Measurements from ENCODE around the gene SPI1. TPM values are rescaled to one million over a fixed set of nuclear protein-coding genes. Genes with fewer than 3 reads are reported as not detected.

SPI1 gene
- total RNA-seq, 2 donors from 2014 or later, result 7.5 to 23.1 TPM

DNA sequence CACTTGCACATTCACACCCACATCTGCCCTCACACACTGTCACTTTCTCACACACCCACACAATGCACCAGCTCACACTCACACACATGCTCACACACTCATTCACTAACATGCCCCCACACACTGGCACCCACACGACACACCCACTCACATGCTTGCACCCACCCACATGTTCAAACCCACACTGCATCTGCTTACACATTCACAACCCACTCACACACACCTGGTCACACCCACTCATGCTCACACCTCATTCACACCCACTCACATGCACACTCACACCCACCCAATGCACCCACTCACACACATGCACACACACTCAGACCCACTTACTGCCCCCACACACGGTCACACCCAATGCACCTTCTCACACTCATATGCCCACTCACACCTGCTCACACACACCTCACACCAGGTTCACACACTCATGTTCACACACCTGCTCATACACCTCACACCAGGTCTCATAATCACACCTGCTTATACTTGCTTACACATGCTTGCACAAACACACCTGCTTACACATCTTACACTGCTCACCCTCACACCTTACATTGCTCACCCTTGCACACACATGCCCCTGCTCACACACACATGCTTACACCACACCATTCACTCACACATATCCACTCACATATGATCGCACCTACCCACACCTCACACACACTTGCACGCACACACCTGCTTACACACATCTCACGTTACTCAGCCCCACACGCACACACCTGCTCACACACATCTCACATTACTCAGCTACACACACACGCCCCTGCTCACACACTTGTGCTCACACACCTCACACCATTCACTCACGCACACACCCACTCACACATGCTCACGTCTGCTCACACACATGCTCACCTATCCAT is 22.0 kb downstream of the SPI1 start:
- Histone ChIP-seq H3K4me3 (no peak overlapping the region), H3K27ac (no peak overlapping the region)

DNA sequence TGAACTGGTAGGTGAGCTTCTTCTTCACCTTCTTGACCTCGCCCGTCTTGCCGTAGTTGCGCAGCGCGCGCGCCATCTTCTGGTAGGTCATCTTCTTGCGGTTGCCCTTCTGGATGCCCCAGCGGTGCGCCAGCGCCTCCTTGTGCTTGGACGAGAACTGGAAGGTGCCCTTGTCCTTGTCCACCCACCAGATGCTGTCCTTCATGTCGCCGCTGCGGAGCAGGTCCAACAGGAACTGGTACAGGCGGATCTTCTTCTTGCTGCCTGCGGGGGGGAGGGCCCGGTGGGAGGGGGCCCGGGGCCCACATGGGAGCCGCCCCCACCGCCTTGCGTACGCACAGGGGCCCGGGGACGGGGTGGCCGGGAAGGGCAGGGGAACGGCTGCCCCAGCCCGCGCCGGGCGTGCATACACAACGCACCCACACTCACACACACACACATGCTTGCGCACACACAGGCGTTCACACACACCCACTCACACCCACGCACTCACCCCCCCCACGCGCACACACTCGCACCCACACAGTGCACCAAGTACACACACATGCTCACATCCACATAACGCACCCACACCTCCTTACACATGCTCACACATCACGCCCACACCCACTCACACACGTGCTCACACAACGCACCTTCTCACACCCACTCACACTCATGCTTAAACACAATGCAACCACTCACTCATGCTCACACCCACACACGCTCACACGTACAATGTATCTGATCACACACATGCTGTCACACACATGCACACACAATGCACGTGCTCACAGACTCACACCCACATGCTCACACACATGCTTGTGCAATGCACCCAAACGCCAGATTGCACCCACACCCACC is 22.8 kb downstream of the SPI1 start:
- H3K27me3 ChIP-seq, result no peaks in the 10 kb centered on the region
- peaks cover 0 to 12% of the 10 kb centered on the region in 2 donors for H3K4me1 ChIP-seq
- peak; percentile 95 for DNase-seq (ENCODE audit: low spot score)
- H3K4me3 ChIP-seq, result peak overlapping the region; percentile 33 to 56
- H3K27ac ChIP-seq, result peak overlapping the region; percentile 88 to 98
- no peaks in the 10 kb centered on the region for H3K9me3 ChIP-seq
- peaks cover 10% of the 10 kb centered on the region for H3K36me3 ChIP-seq
- TF ChIP-seq, protein P1, sequence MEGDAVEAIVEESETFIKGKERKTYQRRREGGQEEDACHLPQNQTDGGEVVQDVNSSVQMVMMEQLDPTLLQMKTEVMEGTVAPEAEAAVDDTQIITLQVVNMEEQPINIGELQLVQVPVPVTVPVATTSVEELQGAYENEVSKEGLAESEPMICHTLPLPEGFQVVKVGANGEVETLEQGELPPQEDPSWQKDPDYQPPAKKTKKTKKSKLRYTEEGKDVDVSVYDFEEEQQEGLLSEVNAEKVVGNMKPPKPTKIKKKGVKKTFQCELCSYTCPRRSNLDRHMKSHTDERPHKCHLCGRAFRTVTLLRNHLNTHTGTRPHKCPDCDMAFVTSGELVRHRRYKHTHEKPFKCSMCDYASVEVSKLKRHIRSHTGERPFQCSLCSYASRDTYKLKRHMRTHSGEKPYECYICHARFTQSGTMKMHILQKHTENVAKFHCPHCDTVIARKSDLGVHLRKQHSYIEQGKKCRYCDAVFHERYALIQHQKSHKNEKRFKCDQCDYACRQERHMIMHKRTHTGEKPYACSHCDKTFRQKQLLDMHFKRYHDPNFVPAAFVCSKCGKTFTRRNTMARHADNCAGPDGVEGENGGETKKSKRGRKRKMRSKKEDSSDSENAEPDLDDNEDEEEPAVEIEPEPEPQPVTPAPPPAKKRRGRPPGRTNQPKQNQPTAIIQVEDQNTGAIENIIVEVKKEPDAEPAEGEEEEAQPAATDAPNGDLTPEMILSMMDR (IDR thresholded peaks at IDR 0.05), result peak; percentile 91 to 98

More for the DNA sequence above, 22.0 kb downstream of the SPI1 start:
- peaks cover 2% of the 10 kb centered on the region for H3K36me3 ChIP-seq
- H3K27me3 ChIP-seq, result no peaks in the 10 kb centered on the region
- TF ChIP-seq, protein P1 (IDR thresholded peaks at IDR 0.05), result no peak
- no peaks in the 10 kb centered on the region for H3K9me3 ChIP-seq
- H3K4me1 ChIP-seq, result peaks cover 0 to 16% of the 10 kb centered on the region in 2 donors
- no peak for DNase-seq (ENCODE audit: low spot score)

DNA sequence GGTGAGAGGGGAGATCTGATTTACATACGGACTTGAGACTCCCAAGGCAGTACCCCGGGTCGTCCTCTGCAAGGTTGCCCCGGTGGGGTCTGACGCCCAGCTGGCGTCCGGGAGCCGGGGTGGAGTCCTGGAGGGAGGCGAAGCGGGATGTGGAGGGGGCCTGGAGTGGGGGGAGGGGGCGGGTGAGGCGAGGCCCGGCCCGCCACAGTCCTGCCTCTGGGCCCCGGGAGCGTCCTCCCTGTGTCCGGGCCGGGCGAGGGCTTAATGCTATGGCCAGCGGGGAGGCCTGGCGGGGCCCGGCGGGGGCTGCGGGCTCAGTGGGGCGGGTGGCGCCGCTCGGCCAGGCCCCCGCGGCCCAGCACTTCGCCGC is 23.4 kb downstream of the SPI1 start:
- Histone ChIP-seq H3K4me3 (peak overlapping the region; percentile 33 to 56), H3K4me1 (peaks cover 0 to 12% of the 10 kb centered on the region in 2 donors), H3K27ac (peak overlapping the region; percentile 88 to 98), H3K36me3 (peaks cover 16% of the 10 kb centered on the region), H3K9me3 (no peaks in the 10 kb centered on the region), H3K27me3 (no peaks in the 10 kb centered on the region)
- TF ChIP-seq, protein P1 (IDR thresholded peaks at IDR 0.05), result no peak
- DNase-seq (ENCODE audit: low spot score), result no peak

DNA sequence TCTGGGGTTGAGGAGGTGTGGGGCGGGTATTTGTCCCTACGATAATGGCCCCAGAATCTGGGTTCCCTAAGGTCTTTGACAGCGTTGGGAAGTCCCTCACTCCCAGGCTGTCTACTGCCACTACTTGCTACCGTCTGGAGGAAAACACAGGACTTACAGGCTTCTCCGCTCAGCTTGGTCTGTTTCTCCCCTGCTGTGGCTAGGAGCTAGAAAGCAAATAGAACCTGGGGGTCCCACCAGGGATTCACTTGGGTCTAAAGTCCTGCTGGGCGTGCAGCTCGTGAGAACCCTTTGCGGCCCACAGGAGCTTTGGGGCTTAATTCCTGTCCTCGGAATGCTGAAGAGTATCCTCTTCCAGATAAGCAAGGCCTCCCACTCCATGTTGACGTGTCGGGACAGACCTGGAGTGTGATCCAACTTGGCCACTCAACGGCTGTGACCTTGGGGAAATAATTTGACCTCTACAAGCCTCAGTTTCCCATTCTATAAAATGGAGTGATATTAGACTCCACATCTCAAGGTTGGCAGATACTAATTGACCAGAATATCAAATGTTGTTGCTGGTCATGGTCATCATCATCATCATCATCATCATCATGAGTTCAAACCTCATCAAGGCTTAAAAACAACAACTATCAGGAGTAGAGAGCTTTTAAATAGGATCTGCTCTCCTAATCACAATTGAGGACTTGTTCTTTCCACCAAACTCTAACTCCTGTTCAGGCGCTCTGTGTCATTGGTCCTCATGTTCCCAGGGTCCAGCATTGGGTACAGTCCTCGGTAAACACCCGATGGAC is 24.2 kb downstream of the SPI1 start:
- Histone ChIP-seq H3K4me1 (peaks cover 0 to 12% of the 10 kb centered on the region in 2 donors), H3K4me3 (peak overlapping the region in 1 of 2 donors; percentile 56), H3K27me3 (no peaks in the 10 kb centered on the region), H3K9me3 (no peaks in the 10 kb centered on the region), H3K27ac (peak overlapping the region; percentile 88 to 98), H3K36me3 (peaks cover 24% of the 10 kb centered on the region)
- TF ChIP-seq, protein P1 (IDR thresholded peaks at IDR 0.05), result no peak
- no peak for DNase-seq (ENCODE audit: low spot score)

DNA sequence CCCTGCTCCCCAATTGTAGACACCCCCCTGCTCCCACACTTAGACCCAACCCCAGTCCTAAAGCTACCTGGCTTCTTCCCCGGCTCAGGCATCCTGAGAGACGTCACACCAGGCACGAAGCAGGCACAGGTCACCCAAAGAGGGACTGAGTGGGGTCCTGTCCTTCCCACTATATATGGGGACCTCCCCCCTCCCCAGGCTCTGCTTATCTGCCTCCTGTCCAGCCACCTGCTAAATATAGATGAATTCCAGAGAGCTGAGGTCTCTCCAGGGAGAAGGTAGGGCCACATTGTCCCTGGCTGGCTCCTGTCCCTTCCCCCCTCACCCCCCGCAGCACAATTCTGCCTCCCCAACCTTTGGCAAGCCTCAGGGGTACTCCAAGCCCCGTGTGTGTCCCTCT is 25.8 kb downstream of the SPI1 start, which contains the start of gene MYBPC3:
MYBPC3 (minus strand) TSS at position 147 of the 400 bp plus-strand sequence; CDS start at position 92, 55 bp downstream.
- Histone ChIP-seq H3K4me3 (peak within 1 kb of the TSS; percentile 59 to 61), H3K27ac (peak within 1 kb of the TSS; percentile 88 to 98), H3K4me1 (peaks cover 0 to 20% of the 10 kb centered on the region in 2 donors), H3K9me3 (no peaks in the 10 kb centered on the region), H3K36me3 (peaks cover 38% of the 10 kb centered on the region), H3K27me3 (no peaks in the 10 kb centered on the region)
- no peak for DNase-seq (ENCODE audit: low spot score)
- TF ChIP-seq, protein P1 (IDR thresholded peaks at IDR 0.05), result no peak
